H1 (cell line): ENCODE measurements around the gene MAP2K5. TPM values are rescaled to one million over a fixed set of nuclear protein-coding genes. Genes with fewer than 3 reads are reported as not detected.

Source experiments
- CTCF ChIA-PET: fragments of 300-600 bp; sonication (Branson Sonifier 250); formaldehyde crosslinking; loops from one replicate; lab custom pipeline; 2021; ENCODE audit not compliant: partially characterized antibody; lab: Charles Lee
- POLR2A ChIA-PET: fragments of 300-600 bp; sonication (Branson Sonifier 250); formaldehyde crosslinking; loops from one replicate; lab custom pipeline; 2021; ENCODE audit warnings: inconsistent platforms; ENCODE audit not compliant: partially characterized antibody; lab: Charles Lee
- DNase-seq, 2 experiments: peaks; one replicate each; pipeline versions ENCODE4 v3.0.0 to v3.0.0-alpha.2; 2010 to 2022; ENCODE audit warnings: low spot score in 2 of 2, low read depth in 1 of 2, mixed read lengths in 1 of 2
- FAIRE-seq: peaks from 2 replicates; lab custom pipeline; 2011; peaks lifted over from hg19 to GRCh38; lab: Jason Lieb, UNC
- H2AFZ ChIP-seq: 2 replicates; pipeline ENCODE4 v1.8.1; 2012; ENCODE audit warnings: low read length, inconsistent platforms
- H2AK5ac ChIP-seq: 2 replicates; pipeline ENCODE4 v1.6.1; 2013; ENCODE audit warnings: low read depth, low read length
- H2BK120ac ChIP-seq: replicated peaks from 2 replicates; pipeline ENCODE3; 2013; ENCODE audit warnings: low read depth, low read length, inconsistent platforms
- H2BK12ac ChIP-seq: 2 replicates; pipeline ENCODE4 v1.6.1; 2013; ENCODE audit warnings: low read depth, low read length
- H2BK15ac ChIP-seq: 2 replicates; pipeline ENCODE4 v1.6.1; 2013; ENCODE audit warnings: low read length
- H2BK20ac ChIP-seq: 2 replicates; pipeline ENCODE4 v1.6.1; 2013; ENCODE audit warnings: low read length
- H2BK5ac ChIP-seq: 2 replicates; pipeline ENCODE4 v1.6.1; 2013; ENCODE audit warnings: low read depth, low read length
- H3K14ac ChIP-seq: 2 replicates; pipeline ENCODE4 v1.6.1; 2013; ENCODE audit warnings: inconsistent platforms; ENCODE audit not compliant: insufficient read length
- H3K18ac ChIP-seq: 2 replicates; pipeline ENCODE4 v1.6.1; 2013; ENCODE audit warnings: low read length; ENCODE audit errors: extremely low read depth
- H3K23ac ChIP-seq: 2 replicates; pipeline ENCODE4 v1.6.1; 2013; ENCODE audit warnings: inconsistent platforms; ENCODE audit not compliant: insufficient read length
- H3K23me2 ChIP-seq: 2 replicates; pipeline ENCODE4 v1.6.1; 2013; ENCODE audit warnings: low read depth, low read length
- H3K27ac ChIP-seq: 2 replicates; pipeline ENCODE4 v1.6.1; 2011; ENCODE audit warnings: low read depth, low read length, inconsistent platforms
- H3K27me3 ChIP-seq, 4 experiments: replicated peaks in 1 of 4; 1 replicate in 1 of 4; 2 replicates in 3 of 4; pipeline versions ENCODE4 v1.6.1 to v1.8.1; 2011 to 2013; ENCODE audit warnings: low read length in 3 of 4, mild to moderate bottlenecking in 3 of 4, inconsistent platforms in 2 of 4, mixed read lengths in 2 of 4, moderate library complexity in 1 of 4; ENCODE audit not compliant: control insufficient read depth in 3 of 4, insufficient read depth in 3 of 4; ENCODE audit errors: extremely low read depth in 1 of 4
- H3K36me3 ChIP-seq, 4 experiments: 2 replicates each; pipeline versions ENCODE4 v1.6.1 to v1.8.1; 2011 to 2013; ENCODE audit warnings: mild to moderate bottlenecking in 4 of 4, low read length in 3 of 4, moderate library complexity in 2 of 4, control low read depth in 1 of 4, inconsistent platforms in 1 of 4; ENCODE audit not compliant: insufficient read depth in 4 of 4, control insufficient read depth in 2 of 4
- H3K4ac ChIP-seq: replicated peaks from 2 replicates; pipeline ENCODE3; 2013; ENCODE audit warnings: low read length, low read depth, mixed read lengths, inconsistent platforms; ENCODE audit not compliant: insufficient read length
- H3K4me1 ChIP-seq, 4 experiments: replicated peaks in 1 of 4; 1 replicate in 1 of 4; 2 replicates in 3 of 4; pipeline versions ENCODE4 v1.6.1 to v1.8.1; 2011 to 2013; ENCODE audit warnings: low read length in 3 of 4, inconsistent platforms in 2 of 4, mixed read lengths in 1 of 4; ENCODE audit not compliant: insufficient read depth in 4 of 4, control insufficient read depth in 3 of 4
- H3K4me2 ChIP-seq, 2 experiments: 2 replicates each; pipeline versions ENCODE4 v1.6.1 to v1.8.1; 2011 to 2013; ENCODE audit warnings: low read depth in 2 of 2, low read length in 2 of 2, control low read depth in 1 of 2, inconsistent platforms in 1 of 2, mild to moderate bottlenecking in 1 of 2; ENCODE audit not compliant: insufficient read depth in 1 of 2
- H3K4me3 ChIP-seq, 4 experiments: fragments of 200-600, 300-600 bp in 1 of 4; sonication (generic), shearing (Covaris generic), sonication (Bioruptor Twin) in 1 of 4; 2 replicates each; pipeline versions ENCODE4 v1.5.1 to v1.8.1; 2011 to 2016; ENCODE audit warnings: low read length in 4 of 4, low read depth in 3 of 4, control low read depth in 2 of 4, inconsistent platforms in 2 of 4, mild to moderate bottlenecking in 2 of 4, mixed read lengths in 1 of 4, moderate library complexity in 1 of 4; ENCODE audit not compliant: insufficient read depth in 2 of 4; ENCODE audit errors: extremely low read depth in 1 of 4
- H3K56ac ChIP-seq: replicated peaks from 2 replicates; pipeline ENCODE3; 2013; ENCODE audit warnings: low read depth, mild to moderate bottlenecking, mixed read lengths, low read length, inconsistent platforms; ENCODE audit not compliant: insufficient read length
- H3K79me1 ChIP-seq: 2 replicates; pipeline ENCODE4 v1.6.1; 2013; ENCODE audit warnings: low read depth, low read length, control low read depth
- H3K79me2 ChIP-seq, 2 experiments: 2 replicates each; pipeline versions ENCODE4 v1.6.1 to v1.8.1; 2012 to 2013; ENCODE audit warnings: low read length in 2 of 2, mild to moderate bottlenecking in 2 of 2, inconsistent platforms in 1 of 2; ENCODE audit not compliant: insufficient read depth in 2 of 2, control insufficient read depth in 1 of 2
- H3K9ac ChIP-seq, 4 experiments: replicated peaks in 1 of 4; 1 replicate in 1 of 4; 2 replicates in 3 of 4; pipeline versions ENCODE4 v1.6.1 to v1.8.1; 2011 to 2013; ENCODE audit warnings: low read depth in 3 of 4, low read length in 3 of 4, control low read depth in 2 of 4, mild to moderate bottlenecking in 2 of 4, moderate library complexity in 2 of 4, inconsistent platforms in 1 of 4; ENCODE audit errors: extremely low read depth in 1 of 4
- H3K9me3 ChIP-seq, 2 experiments: 2 replicates each; pipeline versions ENCODE4 v1.6.1 to v1.8.1; 2012 to 2013; ENCODE audit warnings: mild to moderate bottlenecking in 2 of 2, moderate library complexity in 2 of 2, control low read depth in 1 of 2, inconsistent platforms in 1 of 2, low read depth in 1 of 2, low read length in 1 of 2, mixed read lengths in 1 of 2; ENCODE audit not compliant: insufficient read depth in 2 of 2
- H4K20me1 ChIP-seq, 2 experiments: replicated peaks in 1 of 2; 2 replicates each; pipeline versions ENCODE3 to v1.8.1; 2011 to 2013; ENCODE audit warnings: inconsistent platforms in 2 of 2, low read length in 2 of 2, mild to moderate bottlenecking in 1 of 2; ENCODE audit not compliant: insufficient read depth in 2 of 2, control insufficient read depth in 1 of 2
- H4K5ac ChIP-seq: 2 replicates; pipeline ENCODE4 v1.6.1; 2013; ENCODE audit warnings: low read length, low read depth, mixed read lengths, inconsistent platforms; ENCODE audit not compliant: insufficient read length
- H4K8ac ChIP-seq: 2 replicates; pipeline ENCODE4 v1.8.0; 2013; ENCODE audit warnings: mild to moderate bottlenecking, moderate library complexity, low read length, inconsistent platforms; ENCODE audit not compliant: insufficient read depth; ENCODE audit errors: extremely low read depth
- H4K91ac ChIP-seq: replicated peaks from 2 replicates; pipeline ENCODE3; 2013; ENCODE audit warnings: low read length, mixed read lengths, inconsistent platforms; ENCODE audit not compliant: insufficient read length
- BCL11A ChIP-seq, 2 experiments: IDR thresholded peaks; one replicate each; pipeline ENCODE4 v1.6.1; 2011; ENCODE audit warnings: low read depth in 2 of 2, low read length in 2 of 2, mild to moderate bottlenecking in 2 of 2
- GTF2F1 ChIP-seq: IDR thresholded peaks from 2 replicates; pipeline ENCODE4 v1.6.1; 2012; ENCODE audit warnings: low read depth, low read length, improper control_type of control experiment, borderline replicate concordance
- KDM5A ChIP-seq: fragments of 200-600 bp; IDR thresholded peaks from 2 replicates; pipeline ENCODE4 v1.7.1; 2012; ENCODE audit warnings: mild to moderate bottlenecking, low read length, inconsistent platforms, mixed read lengths
- SP1 ChIP-seq: IDR thresholded peaks from 2 replicates; pipeline ENCODE4 v1.6.1; 2011; ENCODE audit warnings: low read depth, low read length
- SP2 ChIP-seq: IDR thresholded peaks from 2 replicates; pipeline ENCODE4 v1.6.1; 2012; ENCODE audit warnings: mild to moderate bottlenecking, low read length, inconsistent platforms
- TBP ChIP-seq: IDR thresholded peaks from 2 replicates; pipeline ENCODE4 v1.6.1; 2011; ENCODE audit warnings: low read depth, low read length, improper control_type of control experiment
- TEAD4 ChIP-seq: IDR thresholded peaks from 2 replicates; pipeline ENCODE4 v1.6.1; 2012; ENCODE audit warnings: low read depth, low read length, inconsistent platforms, mixed read lengths
- whole genome bisulfite sequencing, 2 experiments: shearing (Covaris generic) in 1 of 2; methylation state at CpG; one replicate each; pipeline versions ENCODE4 v1.1.6 to v1.1.7; 2013 to 2015; ENCODE audit warnings: low lambda C conversion rate in 2 of 2, mixed read lengths in 2 of 2, inconsistent platforms in 1 of 2, low coverage in 1 of 2, missing lambda C conversion rate in 1 of 2; ENCODE audit not compliant: insufficient replicate concordance in 2 of 2, insufficient coverage in 1 of 2, insufficient read length in 1 of 2; ENCODE audit errors: extremely low coverage in 1 of 2, missing lambda C conversion rate in 1 of 2; 5-methylcytosine and 5-hydroxymethylcytosine counted together
- polyA plus RNA-seq, 7 experiments: library from polyadenylated mRNA; depleted of rRNA in 3 of 7; stranded (reverse) in 5 of 7; unstranded in 2 of 7; fragments of >200 nt in 5 of 7; fragments of 200-250 nt in 2 of 7; gene quantifications; 1 replicate in 5 of 7; 2 replicates in 1 of 7; 4 replicates in 1 of 7; pipeline versions ENCODE4 v1.2.1 to v1.2.3, GENCODE V29; 2011 to 2013; ENCODE audit warnings: missing spikeins in 2 of 7, mixed read lengths in 2 of 7
- total RNA-seq: library from RNA; stranded (reverse); fragmentation: NEBNext Ultra II Directional; extraction: Animal tissue kit (Norgen Biotek cat#: 25700); gene quantifications from 2 replicates; pipeline ENCODE4 v1.2.1, GENCODE V29; 2021

Gene MAP2K5
- total and polyA plus RNA-seq, 2 of the 8 experiments (the other 6 are each of a cell fraction or from before 2014, with no cell fraction given) = 4.4 to 15.8 TPM

DNA sequence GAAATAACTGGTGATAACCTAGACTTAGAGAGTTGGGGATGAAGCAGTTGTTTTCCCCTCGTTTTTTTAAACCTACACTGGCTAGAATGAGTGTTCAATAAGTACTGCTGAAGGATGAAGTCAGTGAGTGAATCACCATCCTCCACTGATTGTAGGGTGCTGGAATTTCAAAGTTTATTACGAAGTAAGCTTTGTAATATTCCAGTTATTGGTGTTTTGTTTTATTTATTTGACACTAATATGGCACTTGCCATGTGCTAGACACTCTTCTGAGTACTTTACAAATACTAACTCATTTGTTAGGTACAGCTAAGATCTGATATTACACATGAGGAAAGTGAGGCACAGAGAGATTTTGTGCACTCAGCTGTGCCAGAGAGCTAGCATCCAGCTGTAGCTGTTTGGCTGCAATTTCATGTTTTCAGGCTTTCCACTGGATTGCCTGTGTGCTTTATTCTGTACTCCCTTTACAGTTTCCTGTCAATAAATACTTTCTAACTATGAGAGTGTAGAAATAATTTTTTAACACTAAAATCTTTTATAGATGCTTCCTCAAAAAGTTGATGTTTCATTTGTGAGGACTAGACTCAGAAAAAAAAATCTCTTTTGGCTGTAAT lies 5.8 kb downstream of the MAP2K5 start:
- Histone ChIP-seq H4K20me1 (no peaks in the 10 kb centered on the region), H2BK120ac (peak overlapping the region; percentile 61), H4K5ac (no peak overlapping the region), H3K79me1 (peaks cover 2% of the 10 kb centered on the region; the same call in 1 of the 2 replicates), H3K4me2 (peak overlapping the region in 1 of 2 experiments; percentile 62; a peak in 2 of 4 replicates), H2AK5ac (no peak overlapping the region; the same call in 1 of the 2 replicates), H3K23me2 (no peaks in the 10 kb centered on the region), H2BK20ac (no peak overlapping the region; the same call in 1 of the 2 replicates), H3K23ac (no peak overlapping the region), H2AFZ (no peak overlapping the region), H3K27me3 (no peaks in the 10 kb centered on the region; a peak in 1 of 7 replicates), H3K4me1 (peaks cover 1 to 18% (median 6%) of the 10 kb centered on the region in 4 experiments), H2BK15ac (no peak overlapping the region), H4K91ac (no peak overlapping the region), H3K79me2 (no peaks in the 10 kb centered on the region), H3K36me3 (peaks cover 0 to 8% (median 2%) of the 10 kb centered on the region in 4 experiments; a peak in 3 of 8 replicates), H3K56ac (no peak overlapping the region), H2BK5ac (no peak overlapping the region), H4K8ac (no peak overlapping the region), H3K4ac (no peak overlapping the region), H3K9me3 (no peaks in the 10 kb centered on the region), H3K9ac (no peak overlapping the region), H2BK12ac (no peak overlapping the region; the same call in 1 of the 2 replicates), H3K4me3 (no peak overlapping the region), H3K27ac (no peak overlapping the region), H3K14ac (no peak overlapping the region), H3K18ac (no peak overlapping the region)
- DNase-seq (no peak), FAIRE-seq (no peak)
- ChIA-PET CTCF (interaction anchor here (1.0 to 2.0 kb wide), 4 partner anchors 10 to 672 kb away, joined by 3 to 8 read pairs (median 4); no protein-coding TSS in a partner anchor), POLR2A (interaction anchor here (0.7 to 1.7 kb wide), 6 partner anchors 9 to 667 kb away, joined by 3 to 5 read pairs (median 4); no protein-coding TSS in a partner anchor)
- 68% methylated on average over 2 of the region's 2 CpGs; no CpG with 5 or more reads in 1 of the 2 experiments for WGBS, 2 experiments
- TF ChIP-seq SP1 (no peak), GTF2F1 (no peak), TEAD4 (no peak), BCL11A (IDR thresholded peaks at IDR 0.05; ENCODE audit: low read depth in 2 of 2, low read length in 2 of 2) (no peak), KDM5A (no peak), TBP (no peak), SP2 (no peak)
